ENCODE data around the gene ZFAND2A.
"Not testable (repeated sequence)": the region's sequence is repeated elsewhere in the genome, so short reads cannot be mapped to it uniquely, and the experiment has no call there.

The ZFAND2A gene

DNA sequence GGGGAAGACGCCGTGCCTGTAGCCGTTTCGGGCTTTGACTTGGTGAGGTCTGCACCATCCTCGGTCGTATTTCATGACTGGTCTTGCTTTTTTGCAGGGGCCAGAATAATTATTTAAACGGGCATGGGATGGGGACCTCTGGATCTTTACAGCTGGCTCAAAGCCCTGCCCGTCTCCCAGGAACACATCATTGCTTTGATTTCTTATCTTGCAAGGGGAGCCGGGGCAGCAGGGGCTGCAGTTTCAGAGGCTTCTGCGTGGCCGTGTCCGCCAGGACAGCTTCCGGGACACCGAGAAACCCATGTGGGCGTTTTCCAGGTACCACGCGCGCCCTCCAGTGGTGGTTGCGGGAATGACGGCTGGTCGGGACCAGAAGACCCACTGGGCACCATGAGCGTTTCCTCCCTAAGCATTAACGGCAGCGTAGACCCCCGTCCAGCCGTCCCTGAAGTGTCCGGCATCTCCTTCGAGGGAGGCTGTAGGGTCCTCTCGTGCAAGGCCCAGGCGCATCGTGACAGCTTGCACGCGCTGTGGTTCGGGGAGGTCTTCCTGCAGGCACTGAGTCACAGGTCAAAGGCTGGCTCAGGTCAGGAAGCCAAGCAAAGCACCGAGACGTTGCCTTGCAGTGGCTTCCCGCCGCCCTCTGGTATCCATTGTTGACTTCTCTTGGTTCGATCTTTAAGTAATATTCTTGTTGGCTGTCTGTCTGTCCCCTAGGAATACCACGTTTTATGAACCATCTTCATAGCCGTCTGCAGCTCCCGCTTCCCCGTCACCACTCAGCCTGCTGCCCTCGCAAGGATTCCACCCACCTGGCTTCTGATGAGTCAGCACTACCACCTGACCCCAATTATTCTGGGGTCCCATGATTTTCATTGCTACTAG lies 16.2 kb upstream of the ZFAND2A start:
- FAIRE-seq (no peak), DNase-seq (ENCODE audit: low spot score) (peak; percentile 96)

DNA sequence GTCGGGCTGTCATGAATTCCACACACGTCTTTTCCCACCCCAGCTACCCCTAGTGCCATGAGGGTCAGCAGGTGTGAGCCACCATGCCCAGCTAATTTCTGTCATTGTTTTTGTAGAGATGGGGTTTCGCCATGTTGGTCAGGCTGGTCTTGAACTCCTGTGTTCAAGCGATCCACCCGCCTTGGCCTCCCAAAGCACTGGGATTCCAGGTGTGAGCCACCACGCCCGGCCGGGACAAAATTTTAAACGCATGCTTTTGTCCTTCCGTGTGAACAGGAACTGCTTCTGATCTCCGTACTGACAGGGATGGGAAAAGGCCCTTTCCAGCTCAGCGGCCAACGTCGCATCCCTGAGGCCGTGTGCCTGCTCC lies 15.6 kb upstream of the ZFAND2A start:
- DNase-seq (ENCODE audit: low spot score), result no peak
- no peak for FAIRE-seq

DNA sequence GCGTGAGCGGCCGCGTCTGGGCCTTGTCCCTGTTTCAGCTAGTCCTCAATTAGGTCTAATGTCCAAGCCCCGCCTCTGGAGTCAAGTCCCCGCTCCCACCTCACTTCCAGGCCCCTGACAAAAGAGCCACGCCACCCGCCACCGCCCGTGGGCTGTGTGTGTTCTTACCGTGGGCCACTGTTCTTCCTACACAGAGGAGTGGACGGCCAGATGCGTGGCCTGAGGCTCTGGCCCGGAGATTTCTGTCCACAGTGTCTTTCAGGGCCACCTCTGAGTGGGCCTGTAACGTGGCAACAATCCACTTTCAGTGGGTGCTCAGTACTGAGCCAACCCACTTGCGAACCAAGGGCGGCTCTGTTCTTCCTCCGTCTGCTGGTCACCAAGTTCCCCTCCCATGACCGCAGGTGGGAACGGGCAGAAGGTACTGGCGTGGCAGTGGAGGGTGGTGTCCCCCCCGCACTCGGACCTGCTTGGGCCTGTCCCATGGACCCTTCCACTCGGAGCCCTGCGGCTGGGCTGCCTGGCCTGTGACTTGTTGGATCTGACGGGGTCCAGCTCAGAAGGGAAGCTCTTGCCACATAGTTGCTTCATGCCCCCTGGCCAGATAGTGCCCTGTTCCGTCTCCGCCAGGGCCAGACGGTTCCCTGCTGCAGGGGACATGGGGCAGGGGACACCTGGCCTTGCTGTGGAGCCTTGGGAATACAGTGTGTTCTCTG lies 15.0 kb upstream of the ZFAND2A start:
- FAIRE-seq (peak; percentile 77), DNase-seq (ENCODE audit: low spot score) (no peak)

DNA sequence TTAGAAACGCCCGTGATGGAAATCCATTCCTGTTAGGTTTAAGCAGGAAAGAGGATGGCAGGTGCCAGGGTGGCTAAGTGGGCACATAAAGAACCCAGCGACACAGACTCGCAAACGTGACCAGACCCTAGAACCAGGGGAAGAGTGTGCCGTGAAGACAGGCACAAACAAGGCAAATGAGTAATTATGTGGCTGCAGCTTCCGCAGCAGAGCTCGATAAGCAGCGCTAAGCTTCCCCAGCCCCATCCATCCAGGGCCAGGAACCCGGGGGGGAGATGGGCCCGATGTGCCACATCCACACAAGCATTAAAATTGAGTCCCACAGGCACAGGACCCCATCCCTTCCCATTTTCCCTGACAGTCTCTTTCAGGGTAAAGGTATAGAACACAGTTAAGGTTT lies 14.0 kb upstream of the ZFAND2A start:
- FAIRE-seq, result no peak
- DNase-seq (ENCODE audit: low spot score), result no peak

GRCh38 chr7:1172666-1173523 lies 12.9 kb upstream of the ZFAND2A start:
- DNase-seq (ENCODE audit: low spot score) (no peak), FAIRE-seq (no peak)

DNA sequence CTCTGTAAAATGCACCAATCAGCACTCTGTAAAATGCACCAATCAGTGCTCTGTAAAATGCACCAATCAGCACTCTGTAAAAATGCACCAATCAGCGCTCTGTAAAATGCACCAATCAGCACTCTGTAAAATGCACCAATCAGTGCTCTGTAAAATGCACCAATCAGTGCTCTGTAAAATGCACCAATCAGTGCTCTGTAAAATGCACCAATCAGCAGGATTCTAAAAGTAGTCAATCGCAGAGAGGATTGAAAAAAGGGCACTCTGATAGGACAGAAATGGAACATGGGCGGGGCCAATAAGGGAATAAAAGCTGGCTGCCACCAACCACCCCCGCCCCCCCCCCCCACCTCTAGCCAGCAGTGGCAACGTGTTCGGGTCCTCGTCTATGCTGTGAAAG lies 11.5 kb upstream of the ZFAND2A start:
- DNase-seq (ENCODE audit: low spot score), result not testable (repeated sequence)
- peak; percentile 73 for FAIRE-seq

DNA sequence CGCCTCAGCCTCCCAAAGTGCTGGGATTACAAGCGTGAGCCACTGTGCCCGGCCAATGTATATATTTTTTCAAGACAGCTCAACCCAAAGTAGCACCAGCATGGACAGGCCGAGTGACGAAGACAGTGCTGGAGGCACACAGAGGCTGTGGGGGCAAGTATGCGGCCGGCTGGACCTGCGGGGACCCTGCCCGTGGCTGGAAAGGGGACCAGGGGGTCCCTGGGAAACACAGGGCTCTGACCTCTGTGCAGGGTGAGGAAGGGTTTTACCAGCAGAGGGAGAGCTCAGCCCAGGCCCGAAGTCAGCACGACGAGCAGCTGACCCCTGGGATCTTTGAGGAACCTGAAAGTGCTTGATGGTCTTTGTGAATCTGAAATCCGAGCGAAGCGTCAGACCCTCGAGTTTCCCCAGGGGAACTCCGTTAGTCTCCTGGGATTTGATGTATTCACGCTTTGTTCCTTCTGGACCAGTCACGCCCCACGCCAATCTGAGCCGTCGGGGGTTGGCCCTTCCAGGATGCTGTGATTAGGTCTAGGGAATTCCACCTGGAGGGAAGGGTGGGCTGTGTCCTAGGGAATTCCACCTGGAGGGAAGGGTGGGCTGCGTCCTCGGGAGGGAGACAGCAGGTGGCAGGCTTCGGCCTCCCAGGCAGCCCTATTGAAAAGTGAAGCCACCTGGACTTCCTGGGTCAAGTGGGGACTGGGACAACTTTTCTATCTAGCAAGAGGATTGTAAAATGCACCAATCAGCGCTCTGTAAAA lies 10.9 kb upstream of the ZFAND2A start:
- DNase-seq (ENCODE audit: low spot score), result no peak
- FAIRE-seq, result no peak

DNA sequence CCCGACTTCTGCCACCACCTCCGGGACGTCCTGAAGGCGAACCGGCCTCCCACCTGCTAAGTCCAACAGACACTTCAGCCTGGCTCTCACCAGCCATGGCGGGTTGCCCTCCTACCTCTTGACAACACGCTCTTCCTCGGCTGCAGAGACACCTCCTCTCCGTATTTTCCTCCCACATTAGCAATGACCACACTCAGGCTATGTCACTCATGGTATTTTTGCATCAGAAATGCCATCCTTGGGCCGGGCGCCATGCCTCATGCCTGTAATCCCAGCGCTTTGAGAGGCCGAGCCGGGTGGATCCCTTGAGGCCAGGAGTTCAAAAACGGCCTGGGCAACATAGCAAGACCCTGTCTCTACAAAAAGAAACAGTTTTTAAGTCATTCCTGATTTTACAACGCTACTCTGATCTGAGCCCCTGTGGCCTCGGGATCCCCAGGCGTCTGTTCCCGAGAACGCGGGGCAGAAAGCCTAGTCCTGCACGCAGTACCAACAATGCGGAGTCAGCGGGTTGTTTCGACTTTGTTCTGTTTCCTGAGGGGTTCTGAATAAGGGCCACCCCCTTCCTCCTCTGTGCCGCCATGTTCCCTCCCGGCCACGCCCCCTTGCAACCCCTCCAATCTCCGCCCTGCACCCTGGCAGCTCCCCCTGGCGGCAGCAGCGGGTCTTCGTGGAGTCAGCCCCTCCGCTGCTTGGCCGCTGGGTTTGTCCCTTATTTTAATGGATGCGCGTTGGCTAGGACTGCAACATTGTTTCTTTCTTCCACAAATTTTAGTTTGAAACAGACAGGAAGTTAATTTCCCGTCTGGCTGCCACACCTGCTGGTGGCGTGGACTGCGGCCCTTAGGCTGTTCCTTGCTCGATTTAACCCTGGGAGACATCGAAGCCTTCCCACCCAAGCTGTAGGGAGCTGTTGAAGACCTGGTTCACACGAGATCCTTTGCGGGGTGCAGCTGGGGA lies 9.7 kb upstream of the ZFAND2A start:
- peak; percentile 32 for FAIRE-seq
- no peak for DNase-seq (ENCODE audit: low spot score)

DNA sequence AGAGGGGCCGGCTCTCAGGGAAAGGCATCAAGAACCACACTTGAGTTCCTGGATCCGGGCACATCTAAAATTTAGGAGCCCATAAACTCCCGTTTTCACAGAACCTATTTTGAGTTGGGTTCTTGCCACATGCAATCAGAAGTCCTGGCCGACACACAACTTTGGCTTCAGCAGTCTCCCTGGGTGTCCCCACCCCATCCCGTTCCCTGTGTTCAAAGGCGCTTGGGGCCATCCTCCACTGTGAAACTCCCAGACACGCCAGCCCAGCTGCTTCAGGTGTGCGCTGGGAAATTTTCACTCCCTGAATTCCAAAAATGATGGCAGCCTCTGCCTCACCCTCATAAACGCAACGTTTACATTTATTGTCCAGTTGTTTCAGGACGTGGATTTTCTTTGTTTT lies 8.4 kb upstream of the ZFAND2A start:
- no peak for DNase-seq (ENCODE audit: low spot score)
- no peak for FAIRE-seq

GRCh38 chr7:1164436-1164835 lies 4.4 kb upstream of the ZFAND2A start:
- FAIRE-seq (peak; percentile 95), DNase-seq (ENCODE audit: low spot score) (no peak)

DNA sequence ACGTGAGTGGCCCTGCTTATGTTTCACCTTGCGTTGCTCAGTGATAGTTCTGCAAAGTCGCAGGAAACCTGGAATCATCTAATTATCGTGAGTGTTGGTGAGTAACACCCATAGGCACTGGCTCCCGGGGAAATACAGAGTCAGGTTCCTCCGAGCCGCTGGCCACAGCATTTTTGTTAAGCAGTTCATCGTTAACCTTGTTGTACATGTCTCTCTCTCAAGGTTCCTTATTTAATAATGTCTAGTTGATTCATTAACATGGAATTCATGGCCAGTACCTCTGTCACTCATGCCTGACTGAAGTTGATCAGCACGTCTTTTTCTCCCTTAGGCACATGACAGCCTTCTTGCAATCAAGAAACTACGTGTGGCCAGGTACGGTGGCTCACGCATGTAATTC lies 3.1 kb upstream of the ZFAND2A start:
- DNase-seq (ENCODE audit: low spot score) (no peak), FAIRE-seq (peak; percentile 35)

DNA sequence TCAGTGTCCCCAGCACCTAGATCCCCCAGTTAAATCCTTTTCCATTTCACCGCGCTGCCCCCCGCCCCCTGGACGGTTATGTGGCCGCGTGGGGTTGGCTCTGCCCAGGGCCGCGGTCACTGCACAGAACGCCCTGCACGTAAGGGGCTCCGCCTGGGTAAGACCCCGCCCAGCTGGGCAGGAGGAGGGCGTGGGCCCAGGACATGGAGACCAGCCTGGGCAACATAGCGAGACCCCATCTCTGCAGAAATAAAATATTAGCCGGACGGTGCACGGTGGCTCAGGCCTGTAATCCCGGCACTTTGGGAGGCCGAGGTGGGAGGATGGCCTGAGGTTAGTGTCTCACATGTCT lies 650 bp upstream of the ZFAND2A start:
- FAIRE-seq (no peak), DNase-seq (ENCODE audit: low spot score) (peak; percentile 52)

DNA sequence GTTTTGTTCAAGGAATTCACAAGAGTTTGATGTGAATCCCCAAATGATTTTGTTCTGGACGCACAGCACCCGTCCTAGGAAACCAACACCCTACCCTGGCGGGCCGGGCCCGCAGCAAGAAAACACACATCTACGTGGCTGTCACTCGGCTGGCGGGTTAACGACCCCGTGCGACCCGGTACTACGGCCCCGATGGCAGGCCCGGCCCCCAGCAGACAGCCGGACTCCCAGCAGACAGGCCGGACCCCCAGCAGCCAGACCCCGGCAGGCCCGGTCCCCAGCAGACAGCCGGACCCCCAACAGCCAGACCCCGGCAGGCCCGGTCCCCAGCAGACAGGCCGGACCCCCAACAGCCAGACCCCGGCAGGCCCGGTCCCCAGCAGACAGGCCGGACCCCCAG lies 765 bp downstream of the ZFAND2A start:
- peak; percentile 87 for FAIRE-seq
- not testable (repeated sequence) for DNase-seq (ENCODE audit: low spot score)

GRCh38 chr7:1158203-1159126 lies 1.5 kb downstream of the ZFAND2A start:
- DNase-seq (ENCODE audit: low spot score) (no peak), FAIRE-seq (peak; percentile 67)

DNA sequence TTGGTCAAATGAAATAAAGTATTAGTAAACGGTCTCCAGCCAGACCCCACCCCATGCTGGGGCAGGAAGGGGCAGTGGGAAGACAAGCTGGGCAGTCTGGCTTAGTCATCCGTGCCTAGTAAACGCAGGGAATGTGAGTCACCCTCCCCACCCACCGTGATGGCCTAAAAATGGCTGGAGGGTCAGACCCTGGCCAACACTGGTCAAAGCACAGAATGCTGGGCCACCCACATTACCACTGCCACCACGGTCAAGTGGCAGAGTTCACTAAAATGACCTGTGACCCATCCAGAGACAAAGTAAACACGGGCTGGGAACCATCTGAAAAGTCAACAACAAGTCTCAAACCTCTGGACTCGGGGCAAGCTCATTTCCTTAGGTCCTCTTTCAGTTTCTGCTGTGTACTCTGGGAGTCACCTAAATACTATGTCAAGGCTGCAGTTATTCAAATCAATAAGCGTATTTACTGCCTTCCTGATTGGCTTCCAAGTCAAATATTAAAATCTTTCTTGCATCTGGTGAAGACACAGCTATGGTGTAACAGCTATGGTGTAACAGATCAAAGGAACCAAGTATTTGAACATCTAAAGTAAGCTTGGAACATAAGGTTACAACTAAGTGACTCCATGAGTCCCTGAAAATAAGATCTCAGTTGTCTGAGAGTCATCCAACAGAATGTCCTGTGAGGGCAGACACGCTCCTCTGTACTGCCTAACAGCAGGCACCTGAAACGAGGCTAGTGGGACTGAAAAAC lies 3.0 kb downstream of the ZFAND2A start:
- peak; percentile 83 for FAIRE-seq

GRCh38 chr7:1155818-1156781 lies 3.9 kb downstream of the ZFAND2A start:
- FAIRE-seq; DNase-seq (ENCODE audit: low spot score): not testable (repeated sequence)

More for the DNA sequence above, 3.0 kb downstream of the ZFAND2A start:
- no peak for DNase-seq (ENCODE audit: low spot score)

- FAIRE-seq (peak; percentile 48), DNase-seq (ENCODE audit: low spot score) (no peak)
Observed at GRCh38 chr7:1154172-1154739, 5.7 kb downstream of the ZFAND2A start.

All from urothelium cell line (cell line).